Erythroblast (primary cell): Measurements from ENCODE around the gene PITHD1.

Source experiments
- GATA1 ChIP-seq: IDR thresholded peaks from 2 replicates; pipeline ENCODE4 v1.6.1; 2011; ENCODE audit warnings: low read depth, mild to moderate bottlenecking, control low read depth, low read length, moderate library complexity
- POLR2A ChIP-seq: IDR thresholded peaks from 2 replicates; pipeline ENCODE4 v1.6.1; 2011; ENCODE audit warnings: mild to moderate bottlenecking, low read length

- TF ChIP-seq POLR2A (no peak), GATA1 (no peak)
Measured at GRCh38 chr1:23772854-23773242, 5.4 kb upstream of the PITHD1 start.
